Progenitor cell of endocrine pancreas (in vitro differentiated cells): ENCODE results near the gene ORC3. TPM values are rescaled to one million over a fixed set of nuclear protein-coding genes. Genes with fewer than 3 reads are reported as not detected.
A peak's percentile ranks its signal among the peaks of the same experiment; 100 is the strongest.
"Not testable (repeated sequence)": the region's sequence is repeated elsewhere in the genome, so short reads cannot be mapped to it uniquely, and the experiment has no call there.

Experiments
- DNase-seq: peaks from one replicate; pipeline ENCODE4 v3.0.0; 2021; ENCODE audit warnings: low spot score; ENCODE audit not compliant: unreplicated experiment
- H3K27ac Mint-ChIP-seq: 2 replicates; pipeline ENCODE4 v1.8.0; 2021; ENCODE audit warnings: mild to moderate bottlenecking, moderate library complexity, mixed read lengths
- H3K27me3 Mint-ChIP-seq: 2 replicates; pipeline ENCODE4 v1.8.0; 2021; ENCODE audit warnings: mixed read lengths
- H3K36me3 Mint-ChIP-seq: 2 replicates; pipeline ENCODE4 v1.8.0; 2022; ENCODE audit warnings: mixed read lengths; ENCODE audit not compliant: insufficient read depth
- H3K4me1 Mint-ChIP-seq: 2 replicates; pipeline ENCODE4 v1.8.0; 2021; ENCODE audit warnings: low read depth, mixed read lengths
- H3K4me3 Mint-ChIP-seq: 2 replicates; pipeline ENCODE4 v1.8.0; 2021; ENCODE audit warnings: low read depth, mild to moderate bottlenecking, moderate library complexity, mixed read lengths
- H3K9me3 Mint-ChIP-seq: 2 replicates; pipeline ENCODE4 v1.8.0; 2021; ENCODE audit warnings: low read depth, mixed read lengths
- CTCF ChIP-seq: fragments of 200-600 bp; sonication (generic); IDR thresholded peaks from one replicate; pipeline ENCODE4 v1.5.0; 2021; ENCODE audit warnings: antibody characterized with exemption, mild to moderate bottlenecking; ENCODE audit not compliant: unreplicated experiment
- total RNA-seq: library from RNA; stranded (reverse); gene quantifications from 2 replicates; pipeline ENCODE4 v1.2.1, GENCODE V29; 2021

The ORC3 gene
- total RNA-seq, 1 donor from 2014 or later: 31.6 TPM

- peaks cover 27% of the 10 kb centered on the region for H3K4me1 Mint-ChIP-seq
- no peak for TF ChIP-seq CTCF
- no peaks in the 10 kb centered on the region for H3K27me3 Mint-ChIP-seq
- no peak overlapping the region for H3K27ac Mint-ChIP-seq
- H3K36me3 Mint-ChIP-seq: peaks cover 6% of the 10 kb centered on the region
- DNase-seq: no peak
- H3K4me3 Mint-ChIP-seq: peak overlapping the region; percentile 92
- no peaks in the 10 kb centered on the region for H3K9me3 Mint-ChIP-seq
Measured at GRCh38 chr6:87590990-87591389, 1.1 kb downstream of the ORC3 start.

DNA sequence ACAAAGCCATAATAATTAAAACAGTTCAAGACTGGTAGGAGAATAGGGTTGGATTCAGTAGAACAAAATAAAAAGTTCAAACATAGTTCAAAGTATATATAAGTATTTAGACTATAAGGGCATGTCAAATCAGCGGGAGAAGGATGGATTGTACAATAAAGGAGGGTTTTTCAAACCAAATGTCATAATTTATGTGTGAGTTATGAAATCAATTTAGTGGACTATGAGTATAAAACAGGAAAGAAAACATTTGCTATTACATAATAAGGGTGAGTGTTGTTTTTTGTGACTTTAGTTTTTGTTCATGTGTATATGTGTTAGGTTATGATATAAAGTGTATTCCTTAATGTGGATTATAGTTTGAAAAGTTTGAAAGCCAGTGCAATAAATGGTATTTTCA lies 10.6 kb downstream of the ORC3 start:
- no peak for TF ChIP-seq CTCF
- H3K4me3 Mint-ChIP-seq: no peak overlapping the region
- no peak overlapping the region for H3K27ac Mint-ChIP-seq
- DNase-seq: no peak
- no peaks in the 10 kb centered on the region for H3K9me3 Mint-ChIP-seq
- no peaks in the 10 kb centered on the region for H3K4me1 Mint-ChIP-seq
- H3K36me3 Mint-ChIP-seq: peaks cover 2% of the 10 kb centered on the region
- no peaks in the 10 kb centered on the region for H3K27me3 Mint-ChIP-seq

DNA sequence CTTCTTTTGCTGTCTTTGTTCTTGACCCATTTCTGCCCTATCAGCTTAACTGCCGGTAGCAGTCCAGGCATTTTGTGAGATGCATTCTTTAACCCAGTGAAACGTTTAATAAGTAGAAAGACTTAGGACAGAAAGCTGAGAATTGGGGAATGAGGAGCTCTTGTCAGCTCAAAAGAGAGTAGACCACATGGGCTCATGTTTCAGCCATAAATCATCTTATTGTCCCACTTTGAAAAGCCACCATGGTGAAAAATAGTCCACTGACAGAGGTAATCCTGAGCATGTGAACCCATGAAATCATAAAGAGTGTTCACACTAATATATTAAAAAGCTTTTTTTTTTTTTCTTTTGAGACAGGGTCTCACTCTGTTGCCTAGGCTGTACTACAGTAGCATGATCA lies 16.3 kb downstream of the ORC3 start:
- Mint-ChIP-seq H3K27ac (peak overlapping the region; percentile 47), H3K4me1 (no peaks in the 10 kb centered on the region), H3K27me3 (no peaks in the 10 kb centered on the region), H3K36me3 (peaks cover 3% of the 10 kb centered on the region), H3K4me3 (no peak overlapping the region), H3K9me3 (no peaks in the 10 kb centered on the region)
- no peak for DNase-seq
- no peak for TF ChIP-seq CTCF

- Mint-ChIP-seq H3K4me3 (no peak overlapping the region), H3K36me3 (peaks cover 16% of the 10 kb centered on the region), H3K9me3 (peaks cover 3% of the 10 kb centered on the region), H3K27ac (no peak overlapping the region), H3K27me3 (no peaks in the 10 kb centered on the region), H3K4me1 (no peaks in the 10 kb centered on the region)
- no peak for DNase-seq
- TF ChIP-seq CTCF: no peak
Measured at GRCh38 chr6:87608802-87609201, 18.9 kb downstream of the ORC3 start.

DNA sequence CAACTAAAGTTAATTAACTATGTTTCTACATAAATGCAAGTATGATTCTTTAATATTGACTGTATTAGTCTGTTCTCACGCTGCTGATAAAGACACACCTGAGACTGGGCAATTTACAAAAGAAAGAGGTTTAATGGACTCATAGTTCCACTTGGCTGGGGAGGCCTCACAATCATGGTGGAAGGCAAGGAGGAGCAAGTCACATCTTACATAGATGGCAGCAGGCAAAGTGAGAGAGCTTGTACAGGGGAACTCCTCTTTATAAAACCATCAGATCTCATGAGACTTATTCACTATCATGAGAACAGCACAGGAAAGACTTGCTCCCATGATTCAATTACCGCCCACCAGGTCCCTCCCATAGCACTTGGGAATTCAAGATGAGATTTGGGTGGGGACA lies 23.1 kb downstream of the ORC3 start:
- H3K9me3 Mint-ChIP-seq, DNase-seq, H3K4me1 Mint-ChIP-seq, H3K27ac Mint-ChIP-seq, H3K4me3 Mint-ChIP-seq, H3K27me3 Mint-ChIP-seq: not testable (repeated sequence)
- H3K36me3 Mint-ChIP-seq: peaks cover 24% of the 10 kb centered on the region

DNA sequence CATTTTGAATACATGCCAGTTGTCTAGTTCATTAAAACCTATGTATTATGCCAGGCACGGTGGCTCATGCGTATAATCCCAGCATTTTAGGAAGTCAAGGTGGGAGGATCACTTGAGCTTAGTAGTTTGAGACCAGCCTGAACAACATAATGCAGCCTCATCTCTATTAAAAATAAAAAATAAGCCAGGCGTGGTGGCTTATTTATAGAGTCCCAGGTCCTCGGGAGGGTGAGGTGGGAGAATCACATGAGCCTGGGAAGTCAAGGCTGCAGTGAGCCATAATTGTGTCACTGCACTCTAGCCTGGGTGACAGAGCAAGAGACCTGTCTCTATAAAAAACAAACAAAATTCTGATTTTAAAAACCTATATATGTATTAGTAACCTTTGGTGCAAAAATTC lies 27.5 kb downstream of the ORC3 start:
- H3K27me3 Mint-ChIP-seq: no peaks in the 10 kb centered on the region
- TF ChIP-seq CTCF: no peak
- H3K36me3 Mint-ChIP-seq: peaks cover 23% of the 10 kb centered on the region
- no peak for DNase-seq
- H3K4me3 Mint-ChIP-seq: no peak overlapping the region
- peaks cover 3% of the 10 kb centered on the region for H3K9me3 Mint-ChIP-seq
- H3K4me1 Mint-ChIP-seq: no peaks in the 10 kb centered on the region
- no peak overlapping the region for H3K27ac Mint-ChIP-seq
